ENCODE results near the gene PALM2AKAP2.

Gene PALM2AKAP2

GRCh38 chr9:109794361-109795012, 14.5 kb downstream of the PALM2AKAP2 start:
- DNase-seq (ENCODE audit: low read depth, low spot score) = no peak
- Histone ChIP-seq H3K9me3 (ENCODE audit: insufficient read depth, low read length) (no peaks in the 10 kb centered on the region), H3K4me1 (ENCODE audit: insufficient read depth, insufficient read length) (no peaks in the 10 kb centered on the region), H3K27me3 (ENCODE audit: insufficient read depth, insufficient read length) (no peaks in the 10 kb centered on the region), H3K9ac (ENCODE audit: insufficient read length, low read depth) (no peak overlapping the region), H3K36me3 (ENCODE audit: insufficient read depth, insufficient read length, low read length) (peaks cover 4% of the 10 kb centered on the region), H3K4me3 (ENCODE audit: insufficient read length, low read depth) (no peak overlapping the region)
- TF ChIP-seq YY1 (IDR thresholded peaks at IDR 0.05; ENCODE audit: insufficient read depth, insufficient read length) = no peak
- no peak for TF ChIP-seq ZNF274 (IDR thresholded peaks at IDR 0.05; ENCODE audit: low read depth, low read length)
- TF ChIP-seq SUZ12 (IDR thresholded peaks at IDR 0.05; ENCODE audit: extremely low read depth, insufficient read depth, insufficient read length) = no peak

- DNase-seq (ENCODE audit: low read depth, low spot score) = no peak
- Histone ChIP-seq H3K4me1 (ENCODE audit: insufficient read depth, insufficient read length) (no peaks in the 10 kb centered on the region), H3K9ac (ENCODE audit: insufficient read length, low read depth) (no peak overlapping the region), H3K27me3 (ENCODE audit: insufficient read depth, insufficient read length) (no peaks in the 10 kb centered on the region), H3K4me3 (ENCODE audit: insufficient read length, low read depth) (no peak overlapping the region), H3K9me3 (ENCODE audit: insufficient read depth, low read length) (no peaks in the 10 kb centered on the region), H3K36me3 (ENCODE audit: insufficient read depth, insufficient read length, low read length) (peaks cover 4% of the 10 kb centered on the region)
- TF ChIP-seq ZNF274 (IDR thresholded peaks at IDR 0.05; ENCODE audit: low read depth, low read length) (no peak), SUZ12 (IDR thresholded peaks at IDR 0.05; ENCODE audit: extremely low read depth, insufficient read depth, insufficient read length) (no peak), YY1 (IDR thresholded peaks at IDR 0.05; ENCODE audit: insufficient read depth, insufficient read length) (no peak)
These were observed 15.6 kb downstream of the PALM2AKAP2 start for GRCh38 chr9:109795613-109796012.

GRCh38 chr9:109796078-109796477, 16.1 kb downstream of the PALM2AKAP2 start:
- H3K9ac ChIP-seq (ENCODE audit: insufficient read length, low read depth) = no peak overlapping the region
- no peaks in the 10 kb centered on the region for H3K9me3 ChIP-seq (ENCODE audit: insufficient read depth, low read length)
- H3K36me3 ChIP-seq (ENCODE audit: insufficient read depth, insufficient read length, low read length) = peaks cover 6% of the 10 kb centered on the region
- H3K4me3 ChIP-seq (ENCODE audit: insufficient read length, low read depth) = no peak overlapping the region
- no peaks in the 10 kb centered on the region for H3K4me1 ChIP-seq (ENCODE audit: insufficient read depth, insufficient read length)
- TF ChIP-seq ZNF274 (IDR thresholded peaks at IDR 0.05; ENCODE audit: low read depth, low read length) = no peak
- TF ChIP-seq SUZ12 (IDR thresholded peaks at IDR 0.05; ENCODE audit: extremely low read depth, insufficient read depth, insufficient read length) = no peak
- TF ChIP-seq YY1 (IDR thresholded peaks at IDR 0.05; ENCODE audit: insufficient read depth, insufficient read length) = no peak
- no peaks in the 10 kb centered on the region for H3K27me3 ChIP-seq (ENCODE audit: insufficient read depth, insufficient read length)
- no peak for DNase-seq (ENCODE audit: low read depth, low spot score)

- H3K9ac ChIP-seq (ENCODE audit: insufficient read length, low read depth) = no peak overlapping the region
- H3K27me3 ChIP-seq (ENCODE audit: insufficient read depth, insufficient read length) = no peaks in the 10 kb centered on the region
- no peak for DNase-seq (ENCODE audit: low read depth, low spot score)
- TF ChIP-seq SUZ12 (IDR thresholded peaks at IDR 0.05; ENCODE audit: extremely low read depth, insufficient read depth, insufficient read length) (no peak), ZNF274 (IDR thresholded peaks at IDR 0.05; ENCODE audit: low read depth, low read length) (no peak), YY1 (IDR thresholded peaks at IDR 0.05; ENCODE audit: insufficient read depth, insufficient read length) (no peak)
- H3K9me3 ChIP-seq (ENCODE audit: insufficient read depth, low read length) = no peaks in the 10 kb centered on the region
- peaks cover 6% of the 10 kb centered on the region for H3K36me3 ChIP-seq (ENCODE audit: insufficient read depth, insufficient read length, low read length)
- H3K4me1 ChIP-seq (ENCODE audit: insufficient read depth, insufficient read length) = no peaks in the 10 kb centered on the region
- H3K4me3 ChIP-seq (ENCODE audit: insufficient read length, low read depth) = no peak overlapping the region
These were observed 17.0 kb downstream of the PALM2AKAP2 start for GRCh38 chr9:109797006-109797405.

GRCh38 chr9:109797509-109797908, 17.5 kb downstream of the PALM2AKAP2 start:
- TF ChIP-seq ZNF274 (IDR thresholded peaks at IDR 0.05; ENCODE audit: low read depth, low read length) (no peak), SUZ12 (IDR thresholded peaks at IDR 0.05; ENCODE audit: extremely low read depth, insufficient read depth, insufficient read length) (no peak), YY1 (IDR thresholded peaks at IDR 0.05; ENCODE audit: insufficient read depth, insufficient read length) (no peak)
- H3K4me3 ChIP-seq (ENCODE audit: insufficient read length, low read depth) = no peak overlapping the region
- no peak overlapping the region for H3K9ac ChIP-seq (ENCODE audit: insufficient read length, low read depth)
- no peaks in the 10 kb centered on the region for H3K27me3 ChIP-seq (ENCODE audit: insufficient read depth, insufficient read length)
- H3K36me3 ChIP-seq (ENCODE audit: insufficient read depth, insufficient read length, low read length) = peaks cover 6% of the 10 kb centered on the region
- DNase-seq (ENCODE audit: low read depth, low spot score) = no peak
- no peaks in the 10 kb centered on the region for H3K9me3 ChIP-seq (ENCODE audit: insufficient read depth, low read length)
- no peaks in the 10 kb centered on the region for H3K4me1 ChIP-seq (ENCODE audit: insufficient read depth, insufficient read length)

- TF ChIP-seq ZNF274 (IDR thresholded peaks at IDR 0.05; ENCODE audit: low read depth, low read length) = no peak
- no peak for TF ChIP-seq SUZ12 (IDR thresholded peaks at IDR 0.05; ENCODE audit: extremely low read depth, insufficient read depth, insufficient read length)
- TF ChIP-seq YY1 (IDR thresholded peaks at IDR 0.05; ENCODE audit: insufficient read depth, insufficient read length) = no peak
- no peaks in the 10 kb centered on the region for H3K27me3 ChIP-seq (ENCODE audit: insufficient read depth, insufficient read length)
- H3K9ac ChIP-seq (ENCODE audit: insufficient read length, low read depth) = no peak overlapping the region
- peaks cover 9% of the 10 kb centered on the region for H3K36me3 ChIP-seq (ENCODE audit: insufficient read depth, insufficient read length, low read length)
- H3K4me1 ChIP-seq (ENCODE audit: insufficient read depth, insufficient read length) = no peaks in the 10 kb centered on the region
- no peak overlapping the region for H3K4me3 ChIP-seq (ENCODE audit: insufficient read length, low read depth)
- no peaks in the 10 kb centered on the region for H3K9me3 ChIP-seq (ENCODE audit: insufficient read depth, low read length)
- no peak for DNase-seq (ENCODE audit: low read depth, low spot score)
These were observed 19.1 kb downstream of the PALM2AKAP2 start for GRCh38 chr9:109799141-109799540.

- Histone ChIP-seq H3K4me1 (ENCODE audit: insufficient read depth, insufficient read length) (no peaks in the 10 kb centered on the region), H3K9me3 (ENCODE audit: insufficient read depth, low read length) (no peaks in the 10 kb centered on the region), H3K36me3 (ENCODE audit: insufficient read depth, insufficient read length, low read length) (peaks cover 9% of the 10 kb centered on the region), H3K9ac (ENCODE audit: insufficient read length, low read depth) (no peak overlapping the region), H3K27me3 (ENCODE audit: insufficient read depth, insufficient read length) (no peaks in the 10 kb centered on the region), H3K4me3 (ENCODE audit: insufficient read length, low read depth) (no peak overlapping the region)
- no peak for TF ChIP-seq YY1 (IDR thresholded peaks at IDR 0.05; ENCODE audit: insufficient read depth, insufficient read length)
- TF ChIP-seq SUZ12 (IDR thresholded peaks at IDR 0.05; ENCODE audit: extremely low read depth, insufficient read depth, insufficient read length) = no peak
- TF ChIP-seq ZNF274 (IDR thresholded peaks at IDR 0.05; ENCODE audit: low read depth, low read length) = no peak
- DNase-seq (ENCODE audit: low read depth, low spot score) = no peak
These were observed 19.8 kb downstream of the PALM2AKAP2 start for GRCh38 chr9:109799792-109800191.

Measured in NT2/D1 (cell line).